Trophoblast cell (in vitro differentiated cells and primary cell): ENCODE data around the gene TRIM47.
A peak's percentile ranks its signal among the peaks of the same experiment; 100 is the strongest.

Source experiments
- DNase-seq, 2 donors: peaks; one replicate each; pipeline ENCODE4 v3.0.0-alpha.2; 2016
- H2AFZ ChIP-seq: 2 replicates; pipeline ENCODE4 v1.6.1; 2013; ENCODE audit warnings: low read length, moderate library complexity, mild to moderate bottlenecking; ENCODE audit not compliant: insufficient read depth, poor library complexity
- H2AK5ac ChIP-seq: 2 replicates; pipeline ENCODE4 v1.6.1; 2013; ENCODE audit warnings: mild to moderate bottlenecking, low read length
- H2BK120ac ChIP-seq: 2 replicates; pipeline ENCODE4 v1.6.1; 2013; ENCODE audit warnings: low read length, mild to moderate bottlenecking, moderate library complexity; ENCODE audit not compliant: insufficient read depth, poor library complexity
- H2BK12ac ChIP-seq: 2 replicates; pipeline ENCODE4 v1.6.1; 2013; ENCODE audit warnings: mild to moderate bottlenecking, low read length, moderate library complexity
- H2BK5ac ChIP-seq: 2 replicates; pipeline ENCODE4 v1.6.1; 2013; ENCODE audit warnings: low read length, low read depth, moderate library complexity, mild to moderate bottlenecking; ENCODE audit not compliant: poor library complexity
- H3K14ac ChIP-seq: 2 replicates; pipeline ENCODE4 v1.6.1; 2013; ENCODE audit warnings: mild to moderate bottlenecking, low read length
- H3K18ac ChIP-seq: 2 replicates; pipeline ENCODE4 v1.6.1; 2013; ENCODE audit warnings: mild to moderate bottlenecking, low read length
- H3K23ac ChIP-seq: 2 replicates; pipeline ENCODE4 v1.6.1; 2013; ENCODE audit warnings: low read length
- H3K27ac ChIP-seq: 2 replicates; pipeline ENCODE4 v1.5.1; 2013; ENCODE audit warnings: low read depth, mild to moderate bottlenecking, inconsistent platforms, low read length, moderate library complexity
- H3K27me3 ChIP-seq: 2 replicates; pipeline ENCODE4 v1.6.1; 2013; ENCODE audit warnings: inconsistent platforms, mild to moderate bottlenecking, low read length, moderate library complexity; ENCODE audit not compliant: insufficient read depth
- H3K36me3 ChIP-seq, 2 experiments: 1 replicate in 1 of 2; 2 replicates in 1 of 2; pipeline ENCODE4 v1.6.1; 2013; ENCODE audit warnings: low read length in 2 of 2, mild to moderate bottlenecking in 2 of 2, moderate library complexity in 1 of 2; ENCODE audit not compliant: insufficient read depth in 2 of 2, control insufficient read depth in 1 of 2
- H3K4ac ChIP-seq: 2 replicates; pipeline ENCODE4 v1.6.1; 2013; ENCODE audit warnings: low read depth, mild to moderate bottlenecking, low read length, moderate library complexity
- H3K4me1 ChIP-seq, 2 experiments: 1 replicate in 1 of 2; 2 replicates in 1 of 2; pipeline ENCODE4 v1.6.1; 2013; ENCODE audit warnings: low read length in 2 of 2, mild to moderate bottlenecking in 2 of 2, moderate library complexity in 1 of 2; ENCODE audit not compliant: insufficient read depth in 2 of 2, control insufficient read depth in 1 of 2
- H3K4me2 ChIP-seq: 2 replicates; pipeline ENCODE4 v1.6.1; 2013; ENCODE audit warnings: inconsistent platforms, mild to moderate bottlenecking, low read length, moderate library complexity
- H3K4me3 ChIP-seq: 2 replicates; pipeline ENCODE4 v1.5.1; 2013; ENCODE audit warnings: mild to moderate bottlenecking, low read depth, low read length, inconsistent platforms
- H3K79me1 ChIP-seq: one replicate; pipeline ENCODE4 v1.6.1; 2013; ENCODE audit warnings: low read length
- H3K79me2 ChIP-seq: 2 replicates; pipeline ENCODE4 v1.6.1; 2013; ENCODE audit warnings: low read length, mild to moderate bottlenecking; ENCODE audit not compliant: control insufficient read depth, insufficient read depth, poor library complexity
- H3K9ac ChIP-seq: 2 replicates; pipeline ENCODE4 v1.6.1; 2013; ENCODE audit warnings: mild to moderate bottlenecking, low read length
- H3K9me3 ChIP-seq: 2 replicates; pipeline ENCODE4 v1.6.1; 2013; ENCODE audit warnings: low read depth, mild to moderate bottlenecking, control low read depth, inconsistent platforms, low read length; ENCODE audit not compliant: insufficient read depth
- H4K12ac ChIP-seq: 2 replicates; pipeline ENCODE4 v1.6.1; 2013; ENCODE audit warnings: low read depth, mild to moderate bottlenecking, low read length, moderate library complexity
- H4K8ac ChIP-seq: 2 replicates; pipeline ENCODE4 v1.6.1; 2013; ENCODE audit warnings: low read depth, mild to moderate bottlenecking, low read length, moderate library complexity
- H4K91ac ChIP-seq: one replicate; pipeline ENCODE4 v1.6.1; 2013; ENCODE audit warnings: low read depth, mild to moderate bottlenecking, low read length, moderate library complexity
- WGBS: extraction: QIAGEN DNeasy Blood & Tissue Kit; methylation state at CpG from one replicate; pipeline ENCODE4 v1.1.7; 2013; ENCODE audit warnings: missing lambda C conversion rate; ENCODE audit not compliant: insufficient read length, insufficient coverage; ENCODE audit errors: extremely low coverage; 5-methylcytosine and 5-hydroxymethylcytosine counted together

Gene TRIM47

DNA sequence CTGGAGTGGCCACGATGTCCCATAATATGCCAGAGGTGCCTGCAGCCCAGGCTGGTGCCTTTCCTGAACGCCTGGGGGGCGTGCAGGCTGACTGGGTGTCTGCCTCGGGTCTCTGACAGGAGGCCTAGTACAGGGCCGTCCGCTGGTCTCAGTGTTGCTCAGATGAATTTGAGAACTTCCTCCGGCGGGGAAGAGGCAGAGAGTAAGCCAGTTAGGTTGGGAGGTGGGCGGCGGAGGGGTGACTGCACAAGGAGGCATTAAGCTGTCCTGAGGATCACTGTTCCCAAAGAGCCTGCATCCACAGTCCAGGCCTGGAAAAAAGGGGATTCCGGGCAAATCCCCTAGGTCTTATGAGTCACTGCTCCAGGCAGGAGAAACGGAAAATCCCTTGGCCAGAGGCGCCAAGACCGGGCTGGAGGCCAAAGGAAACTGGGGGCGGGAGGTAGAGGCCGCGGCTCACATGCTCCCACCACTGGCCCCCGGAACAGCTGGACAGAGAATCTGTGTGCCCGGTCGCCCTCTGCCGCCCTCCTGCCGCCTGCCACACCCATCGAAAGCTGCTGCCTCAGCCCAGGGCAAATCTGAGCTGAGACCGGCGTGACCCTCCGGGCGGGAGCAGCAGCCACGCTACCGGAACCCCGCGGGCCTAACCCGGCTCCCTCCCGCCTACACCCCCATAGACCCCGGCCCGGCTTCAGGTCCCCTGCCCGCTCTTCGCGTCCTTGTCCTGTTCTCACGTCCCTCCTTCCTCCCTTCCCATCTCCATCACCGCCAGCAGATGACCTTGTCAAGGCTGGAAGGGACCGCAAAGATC lies 1.2 kb downstream of the TRIM47 start:
- H2AK5ac ChIP-seq: no peak overlapping the region
- peak overlapping the region; percentile 73 for H3K4me2 ChIP-seq
- no peak overlapping the region for H4K12ac ChIP-seq
- H3K14ac ChIP-seq: no peak overlapping the region
- no CpG with 5 or more reads among the region's 41 CpGs for WGBS
- H3K23ac ChIP-seq: no peak overlapping the region
- no peaks in the 10 kb centered on the region for H3K79me2 ChIP-seq
- H3K4ac ChIP-seq: no peak overlapping the region
- H3K36me3 ChIP-seq: no peaks in the 10 kb centered on the region
- H3K27ac ChIP-seq: no peak overlapping the region
- no peaks in the 10 kb centered on the region for H3K79me1 ChIP-seq
- H3K4me3 ChIP-seq: peak overlapping the region; percentile 47
- H2BK12ac ChIP-seq: no peak overlapping the region
- DNase-seq: peak; percentile 64
- H2BK120ac ChIP-seq: no peak overlapping the region
- peaks cover 19% of the 10 kb centered on the region for H3K27me3 ChIP-seq
- H4K8ac ChIP-seq: no peak overlapping the region
- peaks cover 18 to 28% of the 10 kb centered on the region in 2 experiments for H3K4me1 ChIP-seq
- peak overlapping the region; percentile 30 for H2AFZ ChIP-seq
- peaks cover 2% of the 10 kb centered on the region for H3K9me3 ChIP-seq
- H4K91ac ChIP-seq: no peak overlapping the region
- H3K18ac ChIP-seq: no peak overlapping the region
- H2BK5ac ChIP-seq: no peak overlapping the region
- H3K9ac ChIP-seq: no peak overlapping the region

DNA sequence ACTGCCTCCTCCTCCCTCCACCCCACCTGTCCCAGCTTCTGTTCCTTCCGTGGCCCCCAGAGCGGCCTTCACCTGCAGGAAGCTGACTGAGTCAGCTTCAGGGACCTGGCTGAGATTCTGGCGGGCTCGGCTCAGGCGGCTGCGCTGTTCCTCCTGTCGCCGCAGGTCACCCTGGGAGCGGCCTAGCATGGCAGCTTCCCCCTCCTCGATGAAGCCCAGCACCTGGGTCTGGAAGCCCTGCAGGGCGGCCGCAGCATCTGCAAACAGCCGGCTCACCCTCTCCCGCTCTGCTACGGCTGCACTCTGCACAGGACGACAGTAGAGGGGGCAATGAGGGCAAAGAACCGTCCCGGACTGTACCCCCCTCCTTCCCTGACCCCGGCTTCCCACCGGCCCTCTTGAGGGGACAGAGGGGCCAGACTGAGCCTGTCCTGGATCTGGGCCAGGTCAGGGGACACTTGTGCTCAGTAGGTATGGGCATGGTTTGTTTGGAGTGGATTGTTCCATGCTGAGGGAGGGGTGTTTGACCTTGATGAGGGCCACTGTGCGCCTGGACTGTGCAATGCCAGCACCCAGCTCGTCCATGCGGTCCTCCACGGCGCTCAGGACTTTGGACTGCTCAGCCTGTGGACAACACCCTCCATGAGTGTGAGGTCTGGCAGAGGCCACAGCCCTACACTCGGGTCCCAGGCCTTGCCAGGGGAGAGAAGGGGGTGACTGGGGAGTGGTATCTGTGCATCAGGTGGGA lies 2.0 kb downstream of the TRIM47 start:
- Histone ChIP-seq H2AK5ac (no peak overlapping the region), H2AFZ (no peak overlapping the region), H3K4me2 (no peak overlapping the region), H2BK120ac (no peak overlapping the region), H3K79me2 (no peaks in the 10 kb centered on the region), H3K9me3 (peaks cover 2% of the 10 kb centered on the region), H3K36me3 (no peaks in the 10 kb centered on the region), H2BK12ac (no peak overlapping the region), H4K12ac (no peak overlapping the region), H3K4me1 (peaks cover 18 to 28% of the 10 kb centered on the region in 2 experiments), H3K14ac (no peak overlapping the region), H3K27ac (no peak overlapping the region), H4K8ac (no peak overlapping the region), H3K9ac (no peak overlapping the region), H3K23ac (no peak overlapping the region), H3K18ac (no peak overlapping the region), H3K79me1 (no peaks in the 10 kb centered on the region), H3K4ac (no peak overlapping the region), H2BK5ac (no peak overlapping the region), H3K27me3 (peaks cover 19% of the 10 kb centered on the region), H4K91ac (no peak overlapping the region), H3K4me3 (no peak overlapping the region)
- DNase-seq: no peak
- WGBS: no CpG with 5 or more reads among the region's 26 CpGs

DNA sequence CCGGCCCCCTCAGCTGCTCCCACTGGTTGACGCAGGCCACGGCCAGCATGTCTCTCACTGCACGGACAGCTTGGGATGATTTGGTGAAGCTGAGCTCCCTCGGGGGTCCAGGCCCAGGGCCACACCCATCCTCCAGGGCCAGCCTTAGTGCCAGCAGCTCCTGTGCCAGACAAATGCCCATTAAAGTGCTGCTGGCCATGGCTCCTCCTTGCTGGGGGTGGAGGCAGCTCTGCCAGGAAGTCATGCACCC lies 2.5 kb downstream of the TRIM47 start:
- Histone ChIP-seq H3K79me2 (no peaks in the 10 kb centered on the region), H3K4me2 (no peak overlapping the region), H3K23ac (no peak overlapping the region), H3K18ac (no peak overlapping the region), H2BK12ac (no peak overlapping the region), H2BK120ac (no peak overlapping the region), H2AK5ac (no peak overlapping the region), H4K12ac (no peak overlapping the region), H3K36me3 (no peaks in the 10 kb centered on the region), H3K14ac (no peak overlapping the region), H3K27me3 (peaks cover 19% of the 10 kb centered on the region), H4K91ac (no peak overlapping the region), H3K27ac (no peak overlapping the region), H4K8ac (no peak overlapping the region), H2AFZ (peak overlapping the region; percentile 39), H3K79me1 (no peaks in the 10 kb centered on the region), H3K4me3 (no peak overlapping the region), H3K4me1 (peaks cover 18 to 28% of the 10 kb centered on the region in 2 experiments), H3K4ac (no peak overlapping the region), H3K9ac (no peak overlapping the region), H3K9me3 (peaks cover 2% of the 10 kb centered on the region), H2BK5ac (no peak overlapping the region)
- WGBS: no CpG with 5 or more reads among the region's 5 CpGs
- no peak for DNase-seq

DNA sequence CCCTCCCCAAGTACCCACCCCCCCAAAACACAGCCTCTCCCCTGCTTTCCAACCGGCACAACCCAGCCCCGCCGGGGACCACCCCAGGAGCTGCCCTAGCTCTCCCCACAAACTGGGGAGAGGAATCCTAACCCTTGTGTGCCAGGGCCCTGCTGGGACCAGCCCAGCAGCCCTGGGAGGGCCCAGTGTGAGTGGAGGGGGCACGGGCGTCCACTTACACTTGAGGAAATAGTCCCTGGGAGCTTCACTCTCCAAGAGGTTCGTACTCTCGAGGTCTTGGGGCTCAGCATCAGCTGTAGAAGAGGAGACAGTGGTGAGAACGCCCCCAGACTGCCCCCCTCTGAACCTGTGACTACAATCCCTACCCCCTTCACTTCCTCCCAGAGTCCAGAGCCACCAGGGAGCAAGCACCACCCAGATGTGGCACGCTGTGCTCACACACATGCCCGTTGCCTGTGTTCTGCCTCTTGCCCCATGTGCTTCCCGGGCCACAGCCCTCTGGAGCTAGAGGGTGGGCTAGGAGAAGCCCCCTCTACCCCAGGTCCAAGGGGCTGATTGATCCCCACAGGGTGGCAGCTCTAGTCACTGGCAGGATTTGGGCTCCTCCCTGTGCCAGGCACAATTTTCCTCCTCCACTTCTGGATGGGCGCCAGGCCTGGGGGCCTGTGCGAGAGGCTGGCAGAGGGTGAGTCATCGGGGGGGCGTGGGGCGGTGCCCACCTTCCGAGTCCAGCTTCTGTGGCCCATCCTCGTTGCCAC lies 3.0 kb downstream of the TRIM47 start:
- no CpG with 5 or more reads among the region's 18 CpGs for WGBS
- Histone ChIP-seq H3K4me1 (peaks cover 18 to 28% of the 10 kb centered on the region in 2 experiments), H3K36me3 (no peaks in the 10 kb centered on the region), H3K18ac (no peak overlapping the region), H3K9me3 (peaks cover 3% of the 10 kb centered on the region), H3K14ac (no peak overlapping the region), H4K91ac (no peak overlapping the region), H2BK12ac (no peak overlapping the region), H3K4me2 (no peak overlapping the region), H2BK120ac (no peak overlapping the region), H3K9ac (no peak overlapping the region), H3K4me3 (no peak overlapping the region), H3K27me3 (peaks cover 19% of the 10 kb centered on the region), H3K79me2 (no peaks in the 10 kb centered on the region), H4K12ac (no peak overlapping the region), H3K4ac (no peak overlapping the region), H2AFZ (peak overlapping the region; percentile 39), H2BK5ac (no peak overlapping the region), H4K8ac (no peak overlapping the region), H2AK5ac (peak overlapping the region; percentile 34), H3K23ac (no peak overlapping the region), H3K27ac (no peak overlapping the region), H3K79me1 (no peaks in the 10 kb centered on the region)
- no peak for DNase-seq
